Prostate gland (tissue), 2 donors: ENCODE data around the gene AMTN.

Experiments used
- CTCF ChIP-seq, 4 experiments: fragments of 200-600 bp in 2 of 4; fragments of 450-650 bp in 2 of 4; sonication (generic) in 2 of 4; IDR thresholded peaks; 1 replicate in 3 of 4; 2 replicates in 1 of 4; pipeline ENCODE4 v1.5.1; 2016 to 2019; ENCODE audit warnings: antibody characterized with exemption in 4 of 4, mild to moderate bottlenecking in 2 of 4, moderate library complexity in 2 of 4
- POLR2A ChIP-seq: fragments of 450-650 bp; IDR thresholded peaks from one replicate; pipeline ENCODE4 v1.6.1; 2016; ENCODE audit warnings: antibody characterized with exemption, mild to moderate bottlenecking
- POLR2AphosphoS5 ChIP-seq: sonication (generic); formaldehyde crosslinking; IDR thresholded peaks from one replicate; pipeline ENCODE4 v1.6.1; 2017; ENCODE audit warnings: antibody characterized with exemption

GRCh38 chr4:70581980-70582379, 63.6 kb downstream of the AMTN start:
- TF ChIP-seq POLR2A (no peak), CTCF (IDR thresholded peaks at IDR 0.05) (no peak), POLR2AphosphoS5 (no peak)
